Nephron progenitor cell (in vitro differentiated cells): ENCODE data around the gene ZBTB20.
A peak's percentile ranks its signal among the peaks of the same experiment; 100 is the strongest.

ENCODE experiments used
- DNase-seq: peaks from one replicate; pipeline ENCODE4 v3.0.0; 2021
- H3K27ac Mint-ChIP-seq: 2 replicates; pipeline ENCODE4 v1.8.0; 2021; ENCODE audit warnings: mild to moderate bottlenecking, moderate library complexity, mixed read lengths
- H3K27me3 Mint-ChIP-seq: 2 replicates; pipeline ENCODE4 v1.8.0; 2021; ENCODE audit warnings: mild to moderate bottlenecking, low read depth, mixed read lengths; ENCODE audit not compliant: poor library complexity
- H3K36me3 Mint-ChIP-seq: 2 replicates; pipeline ENCODE4 v1.8.0; 2021; ENCODE audit warnings: low read depth, mixed read lengths
- H3K4me1 Mint-ChIP-seq: 2 replicates; pipeline ENCODE4 v1.8.0; 2021; ENCODE audit warnings: mixed read lengths
- H3K4me3 Mint-ChIP-seq: 2 replicates; pipeline ENCODE4 v1.8.0; 2021; ENCODE audit warnings: mild to moderate bottlenecking, moderate library complexity, mixed read lengths
- H3K9me3 Mint-ChIP-seq: 2 replicates; pipeline ENCODE4 v1.8.0; 2021; ENCODE audit warnings: mild to moderate bottlenecking, moderate library complexity, mixed read lengths
- CTCF ChIP-seq: fragments of 200-600 bp; sonication (generic); IDR thresholded peaks from 2 replicates; pipeline ENCODE4 v1.5.0; 2021; ENCODE audit warnings: antibody characterized with exemption

Gene ZBTB20

GRCh38 chr3:114841515-114841914 lies 305.6 kb downstream of the ZBTB20 start:
- Mint-ChIP-seq H3K9me3 (no peaks in the 10 kb centered on the region), H3K36me3 (no peaks in the 10 kb centered on the region), H3K4me3 (no peak overlapping the region), H3K27me3 (no peaks in the 10 kb centered on the region), H3K4me1 (peaks cover 9% of the 10 kb centered on the region), H3K27ac (no peak overlapping the region)
- DNase-seq: no peak
- no peak for TF ChIP-seq CTCF

DNA sequence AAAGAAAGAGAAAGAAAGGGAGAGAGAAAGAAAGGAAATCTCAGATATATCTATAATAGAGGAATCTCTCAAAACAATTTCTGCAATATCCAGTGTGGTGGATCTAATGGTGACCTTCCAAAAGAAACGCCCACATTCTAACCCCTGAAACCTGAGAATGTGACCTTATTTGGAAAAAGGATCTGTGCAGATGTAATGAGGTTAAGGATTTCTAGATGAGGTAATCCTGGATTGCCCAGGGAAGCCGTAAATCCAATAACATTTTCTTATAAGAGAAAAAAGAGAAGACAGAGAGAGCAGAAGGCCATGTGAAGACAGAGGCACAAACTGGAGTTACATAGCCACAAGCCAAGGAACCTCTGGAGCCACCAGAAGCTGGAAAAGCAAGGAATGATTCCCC lies 307.6 kb downstream of the ZBTB20 start:
- H3K4me3 Mint-ChIP-seq: no peak overlapping the region
- H3K9me3 Mint-ChIP-seq: no peaks in the 10 kb centered on the region
- no peaks in the 10 kb centered on the region for H3K36me3 Mint-ChIP-seq
- no peaks in the 10 kb centered on the region for H3K27me3 Mint-ChIP-seq
- peaks cover 9% of the 10 kb centered on the region for H3K4me1 Mint-ChIP-seq
- H3K27ac Mint-ChIP-seq: peak overlapping the region; percentile 83
- DNase-seq: no peak
- TF ChIP-seq CTCF: no peak

DNA sequence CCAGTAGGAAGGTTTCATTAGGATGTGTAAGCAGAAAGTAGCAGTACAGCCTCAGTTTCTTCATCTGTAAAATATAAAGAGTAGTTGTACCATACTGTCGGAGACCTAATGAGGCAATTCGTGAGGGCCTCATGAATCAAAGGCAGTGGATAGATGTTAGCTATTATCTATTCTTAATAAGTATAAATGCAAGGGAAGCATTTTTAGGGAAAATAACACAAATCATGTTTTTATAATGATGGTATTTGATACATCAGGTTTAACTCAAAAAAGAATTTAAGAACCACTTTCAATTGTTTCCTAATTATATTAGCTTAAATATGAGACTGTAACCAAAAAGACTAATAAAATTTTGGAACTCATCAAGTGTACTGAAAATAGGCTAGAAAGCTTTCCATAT lies 309.1 kb downstream of the ZBTB20 start:
- Mint-ChIP-seq H3K4me3 (no peak overlapping the region), H3K27me3 (no peaks in the 10 kb centered on the region), H3K27ac (no peak overlapping the region), H3K36me3 (no peaks in the 10 kb centered on the region), H3K4me1 (peaks cover 9% of the 10 kb centered on the region), H3K9me3 (no peaks in the 10 kb centered on the region)
- no peak for TF ChIP-seq CTCF
- no peak for DNase-seq

DNA sequence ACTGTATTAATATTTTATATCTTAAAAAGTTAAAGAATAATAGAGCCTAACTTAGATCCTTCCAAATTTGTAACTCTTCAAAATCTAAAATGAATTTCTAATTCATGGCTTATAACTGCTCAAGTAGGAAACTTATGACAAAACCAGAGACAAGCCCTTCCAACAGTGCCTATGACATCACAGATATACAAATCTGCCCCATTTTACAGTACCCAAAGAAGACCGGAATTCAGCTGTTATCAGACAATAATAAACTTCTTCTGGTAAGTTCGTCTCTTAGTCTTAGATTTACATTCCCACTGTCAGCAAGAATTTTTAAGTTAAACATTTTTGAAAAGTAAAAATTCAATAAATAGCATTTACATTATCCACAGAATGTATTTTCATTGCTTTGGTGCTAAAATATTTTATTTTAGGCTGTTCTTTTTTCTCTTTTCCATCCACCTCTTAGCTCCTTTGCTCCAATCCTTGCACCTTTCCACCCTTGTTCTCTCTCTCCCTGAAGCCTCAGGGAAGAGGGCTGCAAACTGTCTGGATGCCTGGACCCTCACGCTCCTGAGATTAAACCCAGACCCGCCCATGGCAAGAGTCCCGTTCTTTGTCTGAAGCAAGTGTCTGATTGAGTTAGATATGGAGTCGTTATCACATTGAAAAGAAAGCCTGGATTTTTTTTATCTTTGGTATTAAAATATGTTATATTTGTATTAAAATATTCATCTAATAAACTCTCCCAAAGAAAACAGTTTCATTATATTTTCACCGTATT lies 312.7 kb downstream of the ZBTB20 start:
- Mint-ChIP-seq H3K36me3 (no peaks in the 10 kb centered on the region), H3K27ac (no peak overlapping the region), H3K4me1 (peaks cover 4% of the 10 kb centered on the region), H3K4me3 (no peak overlapping the region), H3K27me3 (no peaks in the 10 kb centered on the region), H3K9me3 (no peaks in the 10 kb centered on the region)
- DNase-seq: no peak
- no peak for TF ChIP-seq CTCF

DNA sequence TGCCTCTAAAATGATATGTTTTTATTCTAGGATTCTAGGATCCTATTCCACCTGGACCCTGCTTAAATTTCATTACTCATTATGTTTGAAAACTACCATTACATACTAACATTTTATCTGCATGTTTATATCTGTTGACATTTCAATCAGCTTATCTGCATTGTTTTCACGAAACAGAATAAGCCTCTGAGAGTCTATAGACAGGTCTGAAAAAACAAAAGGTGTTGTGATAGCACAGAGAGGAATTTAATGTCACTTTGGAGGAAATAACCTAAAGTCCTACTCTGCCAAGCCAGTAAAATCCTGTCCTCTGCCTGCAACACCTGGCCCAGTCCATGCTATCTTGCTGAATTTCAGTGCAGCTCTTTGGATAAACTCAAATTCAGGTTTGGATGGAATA lies 315.2 kb downstream of the ZBTB20 start:
- Mint-ChIP-seq H3K27me3 (no peaks in the 10 kb centered on the region), H3K9me3 (no peaks in the 10 kb centered on the region)
- DNase-seq: no peak

More for the DNA sequence above, 315.2 kb downstream of the ZBTB20 start:
- Mint-ChIP-seq H3K4me3 (no peak overlapping the region), H3K4me1 (no peaks in the 10 kb centered on the region), H3K36me3 (no peaks in the 10 kb centered on the region), H3K27ac (no peak overlapping the region)
- no peak for TF ChIP-seq CTCF
